Smooth muscle cell (in vitro differentiated cells): Measurements from ENCODE around the gene GRHL1. TPM values are rescaled to one million over a fixed set of nuclear protein-coding genes. Genes with fewer than 3 reads are reported as not detected.

Experiments
- DNase-seq: peaks from one replicate; lab custom pipeline; 2025; ENCODE audit not compliant: unreplicated experiment; lab: John Stamatoyannopoulos, UW
- H2AFZ ChIP-seq: fragments of 200-600 bp; sonication (generic); 2 replicates; pipeline ENCODE4 v1.6.0; 2016; ENCODE audit warnings: antibody characterized with exemption, low read depth, mild to moderate bottlenecking
- H3F3A ChIP-seq: fragments of 200-600 bp; sonication (generic); 2 replicates; pipeline ENCODE4 v1.6.0; 2017; ENCODE audit warnings: antibody characterized with exemption, low read depth
- H3K27ac ChIP-seq: fragments of 200-600 bp; sonication (generic); 2 replicates; pipeline ENCODE4 v1.5.1; 2016; ENCODE audit warnings: low read depth, mild to moderate bottlenecking
- H3K27me3 ChIP-seq: fragments of 200-600 bp; sonication (generic); 2 replicates; pipeline ENCODE4 v1.6.1; 2016; ENCODE audit warnings: low read depth, mild to moderate bottlenecking
- H3K36me3 ChIP-seq: fragments of 200-600 bp; sonication (generic); 2 replicates; pipeline ENCODE4 v1.5.1; 2016; ENCODE audit warnings: low read depth
- H3K4me1 ChIP-seq: fragments of 200-600 bp; sonication (generic); 2 replicates; pipeline ENCODE4 v1.5.1; 2016; ENCODE audit warnings: low read depth
- H3K4me2 ChIP-seq: fragments of 200-600 bp; sonication (generic); 2 replicates; pipeline ENCODE4 v1.6.0; 2016; ENCODE audit warnings: mild to moderate bottlenecking
- H3K4me3 ChIP-seq: fragments of 200-600 bp; sonication (generic); 2 replicates; pipeline ENCODE4 v1.5.1; 2016; ENCODE audit warnings: mild to moderate bottlenecking
- H3K79me2 ChIP-seq: fragments of 200-600 bp; sonication (generic); 2 replicates; pipeline ENCODE4 v1.6.0; 2016; ENCODE audit warnings: low read depth, mild to moderate bottlenecking
- H3K9ac ChIP-seq: fragments of 200-600 bp; sonication (generic); 2 replicates; pipeline ENCODE4 v1.6.0; 2016; ENCODE audit warnings: low read depth
- H3K9me3 ChIP-seq: fragments of 200-600 bp; sonication (generic); replicated peaks from 2 replicates; pipeline ENCODE4 v1.5.1; 2016; ENCODE audit warnings: low read depth
- H4K20me1 ChIP-seq: fragments of 200-600 bp; sonication (generic); 2 replicates; pipeline ENCODE4 v1.6.0; 2016; ENCODE audit warnings: low read depth
- CTCF ChIP-seq: fragments of 200-600 bp; sonication (generic); IDR thresholded peaks from 2 replicates; pipeline ENCODE4 v1.5.1; 2017; ENCODE audit warnings: borderline replicate concordance, mild to moderate bottlenecking, antibody characterized with exemption; ENCODE audit not compliant: insufficient read depth, poor library complexity, severe bottlenecking
- WGBS: methylation state at CpG from one replicate; pipeline ENCODE4 v1.1.7; 2016; ENCODE audit warnings: low lambda C conversion rate; 5-methylcytosine and 5-hydroxymethylcytosine counted together
- polyA plus RNA-seq: library from polyadenylated mRNA; unstranded; fragments of >200 nt; fragmentation: Nextera tagmentation; extraction: Ambion mirVana; gene quantifications from 2 replicates; pipeline ENCODE4 v1.2.1, GENCODE V29; 2016
- total RNA-seq: library from RNA; depleted of rRNA; stranded (reverse); fragments of >200 nt; gene quantifications from 2 replicates; pipeline ENCODE4 v1.2.3, GENCODE V29; 2014

Gene GRHL1
- total RNA-seq (21.4 and 26.8 TPM in 2 replicates), polyA plus RNA-seq (2.0 and 7.9 TPM in 2 replicates)

- peaks cover 10% of the 10 kb centered on the region for H3K4me1 ChIP-seq
- no peaks in the 10 kb centered on the region for H4K20me1 ChIP-seq
- peaks cover 4% of the 10 kb centered on the region for H3K79me2 ChIP-seq
- under 1% methylated on average over 52 of the region's 111 CpGs for WGBS
- peak within 1 kb of the TSS; percentile 91 for H3K4me2 ChIP-seq
- H2AFZ ChIP-seq: peak within 1 kb of the TSS; percentile 89
- H3K36me3 ChIP-seq: no peaks in the 10 kb centered on the region
- H3F3A ChIP-seq: no peaks in the 10 kb centered on the region
- peak within 1 kb of the TSS; percentile 64 for H3K9ac ChIP-seq
- H3K9me3 ChIP-seq: no peaks in the 10 kb centered on the region
- peak within 1 kb of the TSS; percentile 23 for H3K27ac ChIP-seq
- DNase-seq: peak; percentile 62
- H3K27me3 ChIP-seq: peaks cover 21% of the 10 kb centered on the region
- TF ChIP-seq CTCF: no peak
- peak within 1 kb of the TSS; percentile 85 for H3K4me3 ChIP-seq
Observed at GRCh38 chr2:9951522-9952285, at the start of gene GRHL1. Gene GRHL1, plus strand, starts transcription at chr2:9951693. Its CDS starts 141 bp downstream, at chr2:9951834.

- no peaks in the 10 kb centered on the region for H3K9me3 ChIP-seq
- H3K9ac ChIP-seq: no peak overlapping the region
- no peak overlapping the region for H3K4me3 ChIP-seq
- no peaks in the 10 kb centered on the region for H3K27me3 ChIP-seq
- no peak overlapping the region for H3K4me2 ChIP-seq
- H2AFZ ChIP-seq: no peak overlapping the region
- peaks cover 5% of the 10 kb centered on the region for H3K4me1 ChIP-seq
- H4K20me1 ChIP-seq: no peaks in the 10 kb centered on the region
- peak overlapping the region; percentile 59 for H3K27ac ChIP-seq
- DNase-seq: no peak
- no peak for TF ChIP-seq CTCF
- H3K36me3 ChIP-seq: no peaks in the 10 kb centered on the region
- H3K79me2 ChIP-seq: no peaks in the 10 kb centered on the region
- peaks cover 8% of the 10 kb centered on the region for H3F3A ChIP-seq
- 79% methylated on average over 1 of the region's 1 CpG for WGBS
Observed at GRCh38 chr2:9905413-9905812, 46.1 kb upstream of the GRHL1 start.

GRCh38 chr2:9907402-9907801 lies 44.1 kb upstream of the GRHL1 start:
- Histone ChIP-seq H3K27ac (peak overlapping the region; percentile 59), H3K9ac (no peak overlapping the region), H3K4me1 (peaks cover 5% of the 10 kb centered on the region), H3K4me2 (no peak overlapping the region), H3K27me3 (no peaks in the 10 kb centered on the region), H3K79me2 (no peaks in the 10 kb centered on the region), H2AFZ (no peak overlapping the region), H4K20me1 (no peaks in the 10 kb centered on the region), H3K9me3 (no peaks in the 10 kb centered on the region), H3K36me3 (no peaks in the 10 kb centered on the region), H3K4me3 (no peak overlapping the region), H3F3A (peaks cover 8% of the 10 kb centered on the region)
- 91% methylated on average over 7 of the region's 7 CpGs for WGBS
- TF ChIP-seq CTCF: no peak
- DNase-seq: no peak

- H4K20me1 ChIP-seq: no peaks in the 10 kb centered on the region
- peaks cover 5% of the 10 kb centered on the region for H3K4me1 ChIP-seq
- no peak overlapping the region for H3K4me3 ChIP-seq
- TF ChIP-seq CTCF: no peak
- no peak for DNase-seq
- peaks cover 8% of the 10 kb centered on the region for H3F3A ChIP-seq
- no peaks in the 10 kb centered on the region for H3K27me3 ChIP-seq
- peak overlapping the region; percentile 45 for H3K27ac ChIP-seq
- no peaks in the 10 kb centered on the region for H3K79me2 ChIP-seq
- H2AFZ ChIP-seq: no peak overlapping the region
- no peaks in the 10 kb centered on the region for H3K36me3 ChIP-seq
- H3K4me2 ChIP-seq: no peak overlapping the region
- WGBS: 100% methylated on average over 1 of the region's 1 CpG
- H3K9ac ChIP-seq: no peak overlapping the region
- no peaks in the 10 kb centered on the region for H3K9me3 ChIP-seq
Observed at GRCh38 chr2:9908639-9909038, 42.9 kb upstream of the GRHL1 start.
